Neural cell (in vitro differentiated cells): Measurements from ENCODE around the gene FYN. TPM values are rescaled to one million over a fixed set of nuclear protein-coding genes. Genes with fewer than 3 reads are reported as not detected.

ENCODE experiments used
- H2AFZ ChIP-seq: fragments of 200-600, 300-800 bp; sonication (generic), shearing (Covaris generic); 2 replicates; pipeline ENCODE4 v1.6.0; 2014; ENCODE audit warnings: low read depth, mild to moderate bottlenecking, antibody characterized with exemption, low read length, moderate library complexity
- H3F3A ChIP-seq: fragments of 200-600 bp; shearing (Covaris generic); 2 replicates; pipeline ENCODE4 v1.6.1; 2016; ENCODE audit warnings: mild to moderate bottlenecking, moderate library complexity, mixed read lengths, antibody characterized with exemption, low read length; ENCODE audit not compliant: insufficient read depth, poor library complexity, severe bottlenecking
- H3K27ac ChIP-seq: fragments of 200-600, 300-800 bp; sonication (generic), shearing (Covaris generic); 2 replicates; pipeline ENCODE4 v1.5.1; 2014; ENCODE audit warnings: mild to moderate bottlenecking, low read length, moderate library complexity
- H3K27me3 ChIP-seq: fragments of 300-800, 200-600 bp; sonication (generic), shearing (Covaris generic); 2 replicates; pipeline ENCODE4 v1.6.0; 2014; ENCODE audit warnings: mild to moderate bottlenecking, low read depth, low read length, moderate library complexity; ENCODE audit not compliant: insufficient read depth
- H3K36me3 ChIP-seq: fragments of 300-800, 200-600 bp; sonication (generic), shearing (Covaris generic); 2 replicates; pipeline ENCODE4 v1.5.1; 2014; ENCODE audit warnings: mild to moderate bottlenecking, antibody characterized with exemption, low read length, moderate library complexity; ENCODE audit not compliant: insufficient read depth
- H3K4me2 ChIP-seq: fragments of 300-800, 200-600 bp; sonication (generic), shearing (Covaris generic); 2 replicates; pipeline ENCODE4 v1.6.0; 2014; ENCODE audit warnings: mild to moderate bottlenecking, low read length
- H3K4me3 ChIP-seq: fragments of 300-800, 200-600 bp; sonication (generic), shearing (Covaris generic); 2 replicates; pipeline ENCODE4 v1.5.1; 2014; ENCODE audit warnings: mild to moderate bottlenecking, low read length, moderate library complexity
- H3K79me2 ChIP-seq: fragments of 200-600 bp; shearing (Covaris generic); replicated peaks from 2 replicates; pipeline ENCODE4 v1.6.0; 2014; ENCODE audit warnings: mild to moderate bottlenecking, low read length, moderate library complexity; ENCODE audit not compliant: insufficient read depth
- H3K9ac ChIP-seq: fragments of 300-800, 200-600 bp; sonication (generic), shearing (Covaris generic); 2 replicates; pipeline ENCODE4 v1.6.1; 2016; ENCODE audit warnings: mild to moderate bottlenecking, low read length, mixed read lengths
- H3K9me2 ChIP-seq: fragments of 200-600 bp; shearing (Covaris generic); 2 replicates; pipeline ENCODE4 v1.6.1; 2016; ENCODE audit warnings: mild to moderate bottlenecking, low read length, mixed read lengths; ENCODE audit not compliant: insufficient read depth
- H3K9me3 ChIP-seq: fragments of 200-600, 300-800 bp; sonication (generic), shearing (Covaris generic); 2 replicates; pipeline ENCODE4 v1.6.1; 2016; ENCODE audit warnings: mild to moderate bottlenecking, mixed run types, low read length, moderate library complexity, mixed read lengths
- H4K20me1 ChIP-seq: fragments of 200-600 bp; shearing (Covaris generic); 2 replicates; pipeline ENCODE4 v1.6.1; 2016; ENCODE audit warnings: mild to moderate bottlenecking, mixed run types; ENCODE audit not compliant: insufficient read depth
- CTCF ChIP-seq: fragments of 450-650 bp; IDR thresholded peaks from 2 replicates; pipeline ENCODE4 v1.5.1; 2014; ENCODE audit warnings: antibody characterized with exemption, mild to moderate bottlenecking, moderate library complexity; ENCODE audit not compliant: poor library complexity, severe bottlenecking
- EP300 ChIP-seq: fragments of 450-650 bp; conservative IDR thresholded peaks from 2 replicates; pipeline ENCODE4 v1.6.1; 2014; ENCODE audit warnings: antibody characterized with exemption, mild to moderate bottlenecking, moderate library complexity; ENCODE audit not compliant: poor library complexity, severe bottlenecking
- EZH2 ChIP-seq: fragments of 200-600, 300-800 bp; shearing (Covaris generic), sonication (generic); IDR thresholded peaks from 2 replicates; pipeline ENCODE4 v1.6.1; 2014; ENCODE audit warnings: antibody characterized with exemption, low read length, borderline replicate concordance, mild to moderate bottlenecking; ENCODE audit not compliant: insufficient read depth, poor library complexity, severe bottlenecking
- MXI1 ChIP-seq: fragments of 450-650 bp; conservative IDR thresholded peaks from 2 replicates; pipeline ENCODE4 v1.6.1; 2014; ENCODE audit warnings: antibody characterized with exemption, mild to moderate bottlenecking; ENCODE audit not compliant: poor library complexity, severe bottlenecking
- POLR2AphosphoS5 ChIP-seq: IDR thresholded peaks from 2 replicates; pipeline ENCODE4 v1.6.1; 2012
- RAD21 ChIP-seq: fragments of 450-650 bp; conservative IDR thresholded peaks from 2 replicates; pipeline ENCODE4 v1.6.1; 2014; ENCODE audit warnings: antibody characterized with exemption, mild to moderate bottlenecking, moderate library complexity
- SMC3 ChIP-seq: fragments of 450-650 bp; conservative IDR thresholded peaks from 2 replicates; pipeline ENCODE4 v1.6.1; 2014; ENCODE audit warnings: antibody characterized with exemption, mild to moderate bottlenecking, moderate library complexity; ENCODE audit not compliant: poor library complexity
- TAF1 ChIP-seq: IDR thresholded peaks from 2 replicates; pipeline ENCODE4 v1.6.1; 2012; ENCODE audit warnings: low read depth
- polyA plus RNA-seq: library from polyadenylated mRNA; depleted of rRNA; stranded (reverse); fragments of >200 nt; gene quantifications from 2 replicates; pipeline ENCODE4 v1.2.3, GENCODE V29; 2014

FYN gene
- polyA plus RNA-seq, 1 donor from 2014 or later = 277 TPM

GRCh38 chr6:111625099-111625416, 248.2 kb downstream of the FYN start:
- Histone ChIP-seq H3K36me3 (no peaks in the 10 kb centered on the region), H3K9me3 (peaks cover 7% of the 10 kb centered on the region), H3K27ac (no peak overlapping the region), H3K79me2 (no peaks in the 10 kb centered on the region), H3K9ac (no peak overlapping the region), H3F3A (no peaks in the 10 kb centered on the region), H3K4me3 (no peak overlapping the region), H3K4me2 (no peak overlapping the region), H2AFZ (no peak overlapping the region), H4K20me1 (no peaks in the 10 kb centered on the region), H3K27me3 (no peaks in the 10 kb centered on the region), H3K9me2 (no peaks in the 10 kb centered on the region)
- TF ChIP-seq POLR2AphosphoS5 (no peak), EP300 (no peak), CTCF (no peak), MXI1 (no peak), SMC3 (no peak), TAF1 (no peak), EZH2 (no peak)

GRCh38 chr6:111624401-111625098, 248.7 kb downstream of the FYN start:
- Histone ChIP-seq H3F3A (no peaks in the 10 kb centered on the region), H3K9me3 (peaks cover 2% of the 10 kb centered on the region), H3K4me2 (no peak overlapping the region), H3K79me2 (no peaks in the 10 kb centered on the region), H3K9ac (no peak overlapping the region), H2AFZ (no peak overlapping the region), H3K36me3 (no peaks in the 10 kb centered on the region), H3K27me3 (no peaks in the 10 kb centered on the region), H3K27ac (no peak overlapping the region), H3K4me3 (no peak overlapping the region), H3K9me2 (no peaks in the 10 kb centered on the region), H4K20me1 (no peaks in the 10 kb centered on the region)
- TF ChIP-seq MXI1 = no peak

- Histone ChIP-seq H3K4me3 (no peak overlapping the region), H3K36me3 (no peaks in the 10 kb centered on the region), H3K27ac (no peak overlapping the region), H3F3A (no peaks in the 10 kb centered on the region), H3K27me3 (no peaks in the 10 kb centered on the region), H4K20me1 (no peaks in the 10 kb centered on the region), H2AFZ (no peak overlapping the region), H3K9me2 (no peaks in the 10 kb centered on the region), H3K4me2 (no peak overlapping the region), H3K9me3 (no peaks in the 10 kb centered on the region), H3K79me2 (no peaks in the 10 kb centered on the region), H3K9ac (no peak overlapping the region)
- TF ChIP-seq EP300 (no peak), SMC3 (no peak), EZH2 (no peak), RAD21 (no peak), POLR2AphosphoS5 (no peak)
Measured at GRCh38 chr6:111623046-111623718, 250.1 kb downstream of the FYN start.
